H1 (cell line): ENCODE data around the gene MIS18BP1. TPM values are rescaled to one million over a fixed set of nuclear protein-coding genes. Genes with fewer than 3 reads are reported as not detected.

Experiments
- CTCF ChIA-PET: fragments of 300-600 bp; sonication (Branson Sonifier 250); formaldehyde crosslinking; loops from one replicate; lab custom pipeline; 2021; ENCODE audit not compliant: partially characterized antibody; lab: Charles Lee
- POLR2A ChIA-PET: fragments of 300-600 bp; sonication (Branson Sonifier 250); formaldehyde crosslinking; loops from one replicate; lab custom pipeline; 2021; ENCODE audit warnings: inconsistent platforms; ENCODE audit not compliant: partially characterized antibody; lab: Charles Lee
- DNase-seq, 2 experiments: peaks; one replicate each; pipeline versions ENCODE4 v3.0.0 to v3.0.0-alpha.2; 2010 to 2022; ENCODE audit warnings: low spot score in 2 of 2, low read depth in 1 of 2, mixed read lengths in 1 of 2
- FAIRE-seq: peaks from 2 replicates; lab custom pipeline; 2011; peaks lifted over from hg19 to GRCh38; lab: Jason Lieb, UNC
- H2AFZ ChIP-seq: 2 replicates; pipeline ENCODE4 v1.8.1; 2012; ENCODE audit warnings: low read length, inconsistent platforms
- H2AK5ac ChIP-seq: 2 replicates; pipeline ENCODE4 v1.6.1; 2013; ENCODE audit warnings: low read depth, low read length
- H2BK120ac ChIP-seq: replicated peaks from 2 replicates; pipeline ENCODE3; 2013; ENCODE audit warnings: low read depth, low read length, inconsistent platforms
- H2BK12ac ChIP-seq: 2 replicates; pipeline ENCODE4 v1.6.1; 2013; ENCODE audit warnings: low read depth, low read length
- H2BK15ac ChIP-seq: 2 replicates; pipeline ENCODE4 v1.6.1; 2013; ENCODE audit warnings: low read length
- H2BK20ac ChIP-seq: 2 replicates; pipeline ENCODE4 v1.6.1; 2013; ENCODE audit warnings: low read length
- H2BK5ac ChIP-seq: 2 replicates; pipeline ENCODE4 v1.6.1; 2013; ENCODE audit warnings: low read depth, low read length
- H3K14ac ChIP-seq: 2 replicates; pipeline ENCODE4 v1.6.1; 2013; ENCODE audit warnings: inconsistent platforms; ENCODE audit not compliant: insufficient read length
- H3K18ac ChIP-seq: 2 replicates; pipeline ENCODE4 v1.6.1; 2013; ENCODE audit warnings: low read length; ENCODE audit errors: extremely low read depth
- H3K23ac ChIP-seq: 2 replicates; pipeline ENCODE4 v1.6.1; 2013; ENCODE audit warnings: inconsistent platforms; ENCODE audit not compliant: insufficient read length
- H3K23me2 ChIP-seq: 2 replicates; pipeline ENCODE4 v1.6.1; 2013; ENCODE audit warnings: low read depth, low read length
- H3K27ac ChIP-seq: 2 replicates; pipeline ENCODE4 v1.6.1; 2011; ENCODE audit warnings: low read depth, low read length, inconsistent platforms
- H3K27me3 ChIP-seq, 4 experiments: replicated peaks in 1 of 4; 1 replicate in 1 of 4; 2 replicates in 3 of 4; pipeline versions ENCODE4 v1.6.1 to v1.8.1; 2011 to 2013; ENCODE audit warnings: low read length in 3 of 4, mild to moderate bottlenecking in 3 of 4, inconsistent platforms in 2 of 4, mixed read lengths in 2 of 4, moderate library complexity in 1 of 4; ENCODE audit not compliant: control insufficient read depth in 3 of 4, insufficient read depth in 3 of 4; ENCODE audit errors: extremely low read depth in 1 of 4
- H3K36me3 ChIP-seq, 4 experiments: 2 replicates each; pipeline versions ENCODE4 v1.6.1 to v1.8.1; 2011 to 2013; ENCODE audit warnings: mild to moderate bottlenecking in 4 of 4, low read length in 3 of 4, moderate library complexity in 2 of 4, control low read depth in 1 of 4, inconsistent platforms in 1 of 4; ENCODE audit not compliant: insufficient read depth in 4 of 4, control insufficient read depth in 2 of 4
- H3K4ac ChIP-seq: replicated peaks from 2 replicates; pipeline ENCODE3; 2013; ENCODE audit warnings: low read length, low read depth, mixed read lengths, inconsistent platforms; ENCODE audit not compliant: insufficient read length
- H3K4me1 ChIP-seq, 4 experiments: replicated peaks in 1 of 4; 1 replicate in 1 of 4; 2 replicates in 3 of 4; pipeline versions ENCODE4 v1.6.1 to v1.8.1; 2011 to 2013; ENCODE audit warnings: low read length in 3 of 4, inconsistent platforms in 2 of 4, mixed read lengths in 1 of 4; ENCODE audit not compliant: insufficient read depth in 4 of 4, control insufficient read depth in 3 of 4
- H3K4me2 ChIP-seq, 2 experiments: 2 replicates each; pipeline versions ENCODE4 v1.6.1 to v1.8.1; 2011 to 2013; ENCODE audit warnings: low read depth in 2 of 2, low read length in 2 of 2, control low read depth in 1 of 2, inconsistent platforms in 1 of 2, mild to moderate bottlenecking in 1 of 2; ENCODE audit not compliant: insufficient read depth in 1 of 2
- H3K4me3 ChIP-seq, 4 experiments: fragments of 200-600, 300-600 bp in 1 of 4; sonication (generic), shearing (Covaris generic), sonication (Bioruptor Twin) in 1 of 4; 2 replicates each; pipeline versions ENCODE4 v1.5.1 to v1.8.1; 2011 to 2016; ENCODE audit warnings: low read length in 4 of 4, low read depth in 3 of 4, control low read depth in 2 of 4, inconsistent platforms in 2 of 4, mild to moderate bottlenecking in 2 of 4, mixed read lengths in 1 of 4, moderate library complexity in 1 of 4; ENCODE audit not compliant: insufficient read depth in 2 of 4; ENCODE audit errors: extremely low read depth in 1 of 4
- H3K56ac ChIP-seq: replicated peaks from 2 replicates; pipeline ENCODE3; 2013; ENCODE audit warnings: low read depth, mild to moderate bottlenecking, mixed read lengths, low read length, inconsistent platforms; ENCODE audit not compliant: insufficient read length
- H3K79me1 ChIP-seq: 2 replicates; pipeline ENCODE4 v1.6.1; 2013; ENCODE audit warnings: low read depth, low read length, control low read depth
- H3K79me2 ChIP-seq, 2 experiments: 2 replicates each; pipeline versions ENCODE4 v1.6.1 to v1.8.1; 2012 to 2013; ENCODE audit warnings: low read length in 2 of 2, mild to moderate bottlenecking in 2 of 2, inconsistent platforms in 1 of 2; ENCODE audit not compliant: insufficient read depth in 2 of 2, control insufficient read depth in 1 of 2
- H3K9ac ChIP-seq, 4 experiments: replicated peaks in 1 of 4; 1 replicate in 1 of 4; 2 replicates in 3 of 4; pipeline versions ENCODE4 v1.6.1 to v1.8.1; 2011 to 2013; ENCODE audit warnings: low read depth in 3 of 4, low read length in 3 of 4, control low read depth in 2 of 4, mild to moderate bottlenecking in 2 of 4, moderate library complexity in 2 of 4, inconsistent platforms in 1 of 4; ENCODE audit errors: extremely low read depth in 1 of 4
- H3K9me3 ChIP-seq, 2 experiments: 2 replicates each; pipeline versions ENCODE4 v1.6.1 to v1.8.1; 2012 to 2013; ENCODE audit warnings: mild to moderate bottlenecking in 2 of 2, moderate library complexity in 2 of 2, control low read depth in 1 of 2, inconsistent platforms in 1 of 2, low read depth in 1 of 2, low read length in 1 of 2, mixed read lengths in 1 of 2; ENCODE audit not compliant: insufficient read depth in 2 of 2
- H4K20me1 ChIP-seq, 2 experiments: replicated peaks in 1 of 2; 2 replicates each; pipeline versions ENCODE3 to v1.8.1; 2011 to 2013; ENCODE audit warnings: inconsistent platforms in 2 of 2, low read length in 2 of 2, mild to moderate bottlenecking in 1 of 2; ENCODE audit not compliant: insufficient read depth in 2 of 2, control insufficient read depth in 1 of 2
- H4K5ac ChIP-seq: 2 replicates; pipeline ENCODE4 v1.6.1; 2013; ENCODE audit warnings: low read length, low read depth, mixed read lengths, inconsistent platforms; ENCODE audit not compliant: insufficient read length
- H4K8ac ChIP-seq: 2 replicates; pipeline ENCODE4 v1.8.0; 2013; ENCODE audit warnings: mild to moderate bottlenecking, moderate library complexity, low read length, inconsistent platforms; ENCODE audit not compliant: insufficient read depth; ENCODE audit errors: extremely low read depth
- H4K91ac ChIP-seq: replicated peaks from 2 replicates; pipeline ENCODE3; 2013; ENCODE audit warnings: low read length, mixed read lengths, inconsistent platforms; ENCODE audit not compliant: insufficient read length
- CHD1 ChIP-seq: IDR thresholded peaks from 2 replicates; pipeline ENCODE4 v1.6.1; 2012; ENCODE audit warnings: low read depth, low read length, improper control_type of control experiment
- CTBP2 ChIP-seq: IDR thresholded peaks from 2 replicates; pipeline ENCODE4 v1.7.0; 2011; ENCODE audit warnings: borderline replicate concordance, mild to moderate bottlenecking, moderate library complexity, mixed read lengths, low read length; ENCODE audit not compliant: insufficient read depth, insufficient read length
- HDAC2 ChIP-seq, 2 experiments: fragments of 300-600 bp in 1 of 2; sonication (generic) in 1 of 2; IDR thresholded peaks; 2 replicates each; pipeline ENCODE4 v1.6.1; 2011 to 2012; ENCODE audit warnings: low read depth in 2 of 2, low read length in 2 of 2, mild to moderate bottlenecking in 2 of 2, moderate library complexity in 2 of 2, borderline replicate concordance in 1 of 2, inconsistent platforms in 1 of 2
- JUN ChIP-seq: IDR thresholded peaks from 2 replicates; pipeline ENCODE4 v1.6.1; 2011; ENCODE audit warnings: low read depth, mild to moderate bottlenecking, improper control_type of control experiment, low read length
- POLR2AphosphoS5 ChIP-seq: IDR thresholded peaks from 2 replicates; pipeline ENCODE4 v1.6.1; 2011; ENCODE audit warnings: low read depth, low read length
- SP1 ChIP-seq: IDR thresholded peaks from 2 replicates; pipeline ENCODE4 v1.6.1; 2011; ENCODE audit warnings: low read depth, low read length
- SP4 ChIP-seq: IDR thresholded peaks from 2 replicates; pipeline ENCODE4 v1.6.1; 2012; ENCODE audit warnings: low read length, inconsistent platforms
- TAF1 ChIP-seq: IDR thresholded peaks from 2 replicates; pipeline ENCODE4 v1.6.1; 2011; ENCODE audit warnings: mild to moderate bottlenecking, low read depth, low read length
- YY1 ChIP-seq: IDR thresholded peaks from 2 replicates; pipeline ENCODE4 v1.6.1; 2011; ENCODE audit warnings: low read depth, mild to moderate bottlenecking, low read length
- WGBS, 2 experiments: shearing (Covaris generic) in 1 of 2; methylation state at CpG; one replicate each; pipeline versions ENCODE4 v1.1.6 to v1.1.7; 2013 to 2015; ENCODE audit warnings: low lambda C conversion rate in 2 of 2, mixed read lengths in 2 of 2, inconsistent platforms in 1 of 2, low coverage in 1 of 2, missing lambda C conversion rate in 1 of 2; ENCODE audit not compliant: insufficient replicate concordance in 2 of 2, insufficient coverage in 1 of 2, insufficient read length in 1 of 2; ENCODE audit errors: extremely low coverage in 1 of 2, missing lambda C conversion rate in 1 of 2; 5-methylcytosine and 5-hydroxymethylcytosine counted together
- polyA plus RNA-seq, 7 experiments: library from polyadenylated mRNA; depleted of rRNA in 3 of 7; stranded (reverse) in 5 of 7; unstranded in 2 of 7; fragments of >200 nt in 5 of 7; fragments of 200-250 nt in 2 of 7; gene quantifications; 1 replicate in 5 of 7; 2 replicates in 1 of 7; 4 replicates in 1 of 7; pipeline versions ENCODE4 v1.2.1 to v1.2.3, GENCODE V29; 2011 to 2013; ENCODE audit warnings: missing spikeins in 2 of 7, mixed read lengths in 2 of 7
- total RNA-seq: library from RNA; stranded (reverse); fragmentation: NEBNext Ultra II Directional; extraction: Animal tissue kit (Norgen Biotek cat#: 25700); gene quantifications from 2 replicates; pipeline ENCODE4 v1.2.1, GENCODE V29; 2021
- TF ChIP-seq, protein P1 (sequence below): IDR thresholded peaks from 2 replicates; pipeline ENCODE4 v1.6.1; 2012; ENCODE audit warnings: low read length, inconsistent platforms
- TF ChIP-seq, protein P2 (sequence below): IDR thresholded peaks from 2 replicates; pipeline ENCODE4 v1.6.1; 2011; ENCODE audit warnings: low read depth, mild to moderate bottlenecking, low read length; ENCODE audit not compliant: insufficient read depth

Gene MIS18BP1
- total and polyA plus RNA-seq, 2 of the 8 experiments (the other 6 are each of a cell fraction or from before 2014, with no cell fraction given), result 12.8 to 80.5 TPM

DNA sequence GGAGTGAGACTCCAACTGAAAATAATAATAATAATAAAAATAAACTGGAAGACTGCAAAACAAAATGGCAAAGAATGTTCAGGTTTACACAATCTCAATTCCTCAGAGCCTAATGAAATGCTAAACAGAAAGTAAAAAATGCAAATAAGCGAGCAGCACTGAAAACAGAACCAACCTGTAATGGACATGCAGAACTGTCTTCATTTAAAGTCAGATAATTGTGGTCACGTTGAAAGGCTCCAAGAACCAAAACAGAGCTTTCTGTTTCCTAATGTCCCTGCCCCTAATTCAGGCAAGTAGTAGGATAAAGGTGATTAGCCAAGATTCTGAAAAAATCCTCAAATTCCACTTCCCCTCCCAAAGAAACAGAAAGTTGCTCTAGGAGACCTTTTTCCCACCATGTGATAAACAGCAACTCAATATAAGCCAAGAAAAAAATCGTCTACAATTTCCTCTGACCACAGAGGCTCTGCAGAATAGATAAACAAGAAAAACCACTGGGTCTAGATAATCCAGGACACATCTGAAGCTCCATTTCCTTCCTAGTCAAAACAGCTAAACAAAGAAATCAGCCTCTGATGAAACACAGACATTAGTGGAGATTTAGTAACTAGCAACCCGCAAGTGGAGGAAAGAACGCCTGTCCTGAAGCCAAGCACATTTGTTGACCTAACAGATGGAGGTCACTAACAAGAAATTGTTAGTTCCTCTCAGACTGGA lies 3.0 kb downstream of the MIS18BP1 start:
- peaks cover 0 to 5% (median 2%) of the 10 kb centered on the region in 4 experiments; a peak in 2 of 7 replicates for H3K4me1 ChIP-seq
- peaks cover 44 to 80% of the 10 kb centered on the region in 2 experiments for H3K79me2 ChIP-seq
- H4K8ac ChIP-seq, result no peak overlapping the region
- peaks cover 3 to 5% of the 10 kb centered on the region in 2 experiments for H4K20me1 ChIP-seq
- H2BK120ac ChIP-seq, result no peak overlapping the region
- H3K36me3 ChIP-seq, result no peaks in the 10 kb centered on the region
- H3K4me3 ChIP-seq, result no peak overlapping the region
- no peak overlapping the region for H2BK12ac ChIP-seq
- no peak for DNase-seq
- no peak overlapping the region for H2BK20ac ChIP-seq
- no peak overlapping the region for H3K23ac ChIP-seq
- H3K9ac ChIP-seq, result no peak overlapping the region
- no peak overlapping the region for H4K91ac ChIP-seq
- no peak overlapping the region for H4K5ac ChIP-seq
- no peak overlapping the region for H2BK5ac ChIP-seq
- H3K27me3 ChIP-seq, result no peaks in the 10 kb centered on the region; a peak in 1 of 7 replicates
- no peaks in the 10 kb centered on the region for H3K9me3 ChIP-seq
- ChIA-PET POLR2A (no interaction called here), CTCF (interaction anchor here (1.3 kb wide), 1 partner anchor 19 kb away, joined by 4 read pairs; no protein-coding TSS in a partner anchor)
- H3K14ac ChIP-seq, result no peak overlapping the region
- H3K79me1 ChIP-seq, result peaks cover 5% of the 10 kb centered on the region
- H3K18ac ChIP-seq, result no peak overlapping the region
- FAIRE-seq, result no peak
- no peak overlapping the region; a peak in 1 of 4 replicates for H3K4me2 ChIP-seq
- no peak overlapping the region for H2BK15ac ChIP-seq
- 84% methylated on average over 5 of the region's 5 CpGs; no CpG with 5 or more reads in 1 of the 2 experiments for WGBS, 2 experiments
- H3K27ac ChIP-seq, result no peak overlapping the region
- H2AK5ac ChIP-seq, result no peak overlapping the region
- no peak overlapping the region for H3K56ac ChIP-seq
- H2AFZ ChIP-seq, result no peak overlapping the region
- no peak overlapping the region for H3K4ac ChIP-seq
- H3K23me2 ChIP-seq, result peaks cover 2% of the 10 kb centered on the region; the same call in 1 of the 2 replicates
- TF ChIP-seq CTBP2 (no peak), CHD1 (no peak), JUN (no peak), SP4 (no peak), SP1 (no peak), TAF1 (no peak), POLR2AphosphoS5 (no peak), HDAC2 (IDR thresholded peaks at IDR 0.05; ENCODE audit: borderline replicate concordance in 1 of 2, low read depth in 2 of 2, low read length in 2 of 2) (no peak), YY1 (no peak)
- TF ChIP-seq, protein P1, sequence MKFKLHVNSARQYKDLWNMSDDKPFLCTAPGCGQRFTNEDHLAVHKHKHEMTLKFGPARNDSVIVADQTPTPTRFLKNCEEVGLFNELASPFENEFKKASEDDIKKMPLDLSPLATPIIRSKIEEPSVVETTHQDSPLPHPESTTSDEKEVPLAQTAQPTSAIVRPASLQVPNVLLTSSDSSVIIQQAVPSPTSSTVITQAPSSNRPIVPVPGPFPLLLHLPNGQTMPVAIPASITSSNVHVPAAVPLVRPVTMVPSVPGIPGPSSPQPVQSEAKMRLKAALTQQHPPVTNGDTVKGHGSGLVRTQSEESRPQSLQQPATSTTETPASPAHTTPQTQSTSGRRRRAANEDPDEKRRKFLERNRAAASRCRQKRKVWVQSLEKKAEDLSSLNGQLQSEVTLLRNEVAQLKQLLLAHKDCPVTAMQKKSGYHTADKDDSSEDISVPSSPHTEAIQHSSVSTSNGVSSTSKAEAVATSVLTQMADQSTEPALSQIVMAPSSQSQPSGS, result no peak
- TF ChIP-seq, protein P2, sequence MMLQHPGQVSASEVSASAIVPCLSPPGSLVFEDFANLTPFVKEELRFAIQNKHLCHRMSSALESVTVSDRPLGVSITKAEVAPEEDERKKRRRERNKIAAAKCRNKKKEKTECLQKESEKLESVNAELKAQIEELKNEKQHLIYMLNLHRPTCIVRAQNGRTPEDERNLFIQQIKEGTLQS, result no peak
